ENCODE data around the gene IFNL4.
"Not testable (repeated sequence)": the region's sequence is repeated elsewhere in the genome, so short reads cannot be mapped to it uniquely, and the experiment has no call there.

DNA sequence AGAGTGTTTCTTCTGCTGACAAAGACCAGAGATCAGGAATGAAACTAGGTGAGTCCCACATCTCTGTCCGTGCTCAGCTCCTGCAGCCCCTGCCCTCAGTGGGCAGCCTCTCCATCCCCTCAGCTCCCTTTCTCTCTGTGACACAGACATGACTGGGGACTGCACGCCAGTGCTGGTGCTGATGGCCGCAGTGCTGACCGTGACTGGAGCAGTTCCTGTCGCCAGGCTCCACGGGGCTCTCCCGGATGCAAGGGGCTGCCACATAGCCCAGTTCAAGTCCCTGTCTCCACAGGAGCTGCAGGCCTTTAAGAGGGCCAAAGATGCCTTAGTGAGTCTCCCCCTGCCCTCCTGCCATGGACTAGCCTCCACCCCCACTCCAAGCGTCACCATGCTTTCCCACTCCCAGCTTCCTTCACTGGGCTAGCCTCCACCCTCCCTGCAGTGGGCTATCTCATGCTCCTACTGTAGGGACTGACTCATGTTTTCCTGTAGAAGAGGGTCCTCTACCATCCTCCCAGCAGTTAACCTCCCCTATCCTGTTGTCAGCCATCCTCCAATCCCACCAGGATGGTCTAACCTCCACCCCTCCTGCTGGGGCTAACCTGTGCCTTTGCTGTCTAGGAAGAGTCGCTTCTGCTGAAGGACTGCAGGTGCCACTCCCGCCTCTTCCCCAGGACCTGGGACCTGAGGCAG lies 20.0 kb upstream of the IFNL4 start:
- TF ChIP-seq, protein P1, sequence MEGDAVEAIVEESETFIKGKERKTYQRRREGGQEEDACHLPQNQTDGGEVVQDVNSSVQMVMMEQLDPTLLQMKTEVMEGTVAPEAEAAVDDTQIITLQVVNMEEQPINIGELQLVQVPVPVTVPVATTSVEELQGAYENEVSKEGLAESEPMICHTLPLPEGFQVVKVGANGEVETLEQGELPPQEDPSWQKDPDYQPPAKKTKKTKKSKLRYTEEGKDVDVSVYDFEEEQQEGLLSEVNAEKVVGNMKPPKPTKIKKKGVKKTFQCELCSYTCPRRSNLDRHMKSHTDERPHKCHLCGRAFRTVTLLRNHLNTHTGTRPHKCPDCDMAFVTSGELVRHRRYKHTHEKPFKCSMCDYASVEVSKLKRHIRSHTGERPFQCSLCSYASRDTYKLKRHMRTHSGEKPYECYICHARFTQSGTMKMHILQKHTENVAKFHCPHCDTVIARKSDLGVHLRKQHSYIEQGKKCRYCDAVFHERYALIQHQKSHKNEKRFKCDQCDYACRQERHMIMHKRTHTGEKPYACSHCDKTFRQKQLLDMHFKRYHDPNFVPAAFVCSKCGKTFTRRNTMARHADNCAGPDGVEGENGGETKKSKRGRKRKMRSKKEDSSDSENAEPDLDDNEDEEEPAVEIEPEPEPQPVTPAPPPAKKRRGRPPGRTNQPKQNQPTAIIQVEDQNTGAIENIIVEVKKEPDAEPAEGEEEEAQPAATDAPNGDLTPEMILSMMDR (IDR thresholded peaks at IDR 0.05) = not testable (repeated sequence)
- TF ChIP-seq POLR2A, EP300 (IDR thresholded peaks at IDR 0.05): not testable (repeated sequence)

All from ovary (tissue), 3 donors.